H9 (cell line): ENCODE measurements around the gene TCOF1. TPM values are rescaled to one million over a fixed set of nuclear protein-coding genes. Genes with fewer than 3 reads are reported as not detected.

Experiments used
- DNase-seq: peaks from one replicate; pipeline ENCODE4 v3.0.0-alpha.2; 2017
- H2AFZ ChIP-seq: one replicate; pipeline ENCODE4 v1.6.1; 2013; ENCODE audit warnings: mild to moderate bottlenecking, low read length, control low read depth, moderate library complexity
- H2AK5ac ChIP-seq: 2 replicates; pipeline ENCODE4 v1.6.1; 2013; ENCODE audit warnings: low read length, control low read depth, mixed read lengths; ENCODE audit not compliant: insufficient read length
- H2BK120ac ChIP-seq: one replicate; pipeline ENCODE4 v1.6.1; 2013; ENCODE audit warnings: low read depth, mild to moderate bottlenecking, low read length, control low read depth, inconsistent platforms; ENCODE audit not compliant: poor library complexity, severe bottlenecking
- H2BK12ac ChIP-seq: 2 replicates; pipeline ENCODE4 v1.6.1; 2013; ENCODE audit warnings: low read length, control low read depth, mixed read lengths, low read depth; ENCODE audit not compliant: insufficient read length
- H2BK15ac ChIP-seq: 2 replicates; pipeline ENCODE4 v1.6.1; 2013; ENCODE audit warnings: low read depth, low read length, control low read depth
- H2BK20ac ChIP-seq: one replicate; pipeline ENCODE4 v1.6.1; 2013; ENCODE audit warnings: low read depth, mild to moderate bottlenecking, low read length, control low read depth, inconsistent platforms; ENCODE audit not compliant: poor library complexity, severe bottlenecking
- H2BK5ac ChIP-seq: 2 replicates; pipeline ENCODE4 v1.6.1; 2013; ENCODE audit warnings: low read length, control low read depth, mixed read lengths; ENCODE audit not compliant: insufficient read length
- H3K14ac ChIP-seq: 2 replicates; pipeline ENCODE4 v1.6.1; 2013; ENCODE audit warnings: low read length, control low read depth; ENCODE audit not compliant: insufficient read depth
- H3K18ac ChIP-seq: 2 replicates; pipeline ENCODE4 v1.6.1; 2013; ENCODE audit warnings: low read depth, mild to moderate bottlenecking, mixed read lengths, low read length, control low read depth; ENCODE audit not compliant: insufficient read length
- H3K23ac ChIP-seq: 2 replicates; pipeline ENCODE4 v1.6.1; 2013; ENCODE audit warnings: low read length, control low read depth, mixed read lengths, low read depth; ENCODE audit not compliant: insufficient read length
- H3K23me2 ChIP-seq: 2 replicates; pipeline ENCODE4 v1.6.1; 2013; ENCODE audit warnings: low read depth, mild to moderate bottlenecking, mixed read lengths, low read length, control low read depth; ENCODE audit not compliant: insufficient read length, poor library complexity, severe bottlenecking
- H3K27ac ChIP-seq: 2 replicates; pipeline ENCODE4 v1.5.1; 2013; ENCODE audit warnings: low read length, control low read depth, mixed read lengths, low read depth; ENCODE audit not compliant: insufficient read length
- H3K27me3 ChIP-seq: 2 replicates; pipeline ENCODE4 v1.6.1; 2013; ENCODE audit warnings: low read length, control low read depth, inconsistent platforms; ENCODE audit not compliant: insufficient read depth
- H3K4ac ChIP-seq: 2 replicates; pipeline ENCODE4 v1.6.1; 2013; ENCODE audit warnings: low read depth, mild to moderate bottlenecking, control low read depth, inconsistent platforms, low read length, moderate library complexity
- H3K4me1 ChIP-seq: 2 replicates; pipeline ENCODE4 v1.6.1; 2013; ENCODE audit warnings: low read length, control low read depth, inconsistent platforms; ENCODE audit not compliant: insufficient read depth
- H3K4me2 ChIP-seq: 2 replicates; pipeline ENCODE4 v1.6.1; 2013; ENCODE audit warnings: low read length, control low read depth, mixed read lengths; ENCODE audit not compliant: insufficient read length, insufficient read depth
- H3K56ac ChIP-seq: 2 replicates; pipeline ENCODE4 v1.6.1; 2013; ENCODE audit warnings: low read depth, mild to moderate bottlenecking, mixed read lengths, low read length, control low read depth; ENCODE audit not compliant: insufficient read length
- H3K79me1 ChIP-seq: 2 replicates; pipeline ENCODE4 v1.6.1; 2013; ENCODE audit warnings: low read depth, mild to moderate bottlenecking, moderate library complexity, low read length, control low read depth, inconsistent platforms; ENCODE audit not compliant: insufficient read depth, poor library complexity, severe bottlenecking
- H3K79me2 ChIP-seq: 2 replicates; pipeline ENCODE4 v1.6.1; 2013; ENCODE audit warnings: low read length, control low read depth, inconsistent platforms; ENCODE audit not compliant: insufficient read depth
- H3K9ac ChIP-seq: 2 replicates; pipeline ENCODE4 v1.6.1; 2013; ENCODE audit warnings: low read length, control low read depth, mixed read lengths; ENCODE audit not compliant: insufficient read length; ENCODE audit errors: extremely low read depth
- H3K9me3 ChIP-seq: one replicate; pipeline ENCODE4 v1.6.1; 2013; ENCODE audit warnings: low read depth, low read length, inconsistent platforms; ENCODE audit not compliant: control insufficient read depth
- H3T11ph ChIP-seq: one replicate; pipeline ENCODE4 v1.6.1; 2013; ENCODE audit warnings: mild to moderate bottlenecking, low read length, control low read depth, inconsistent platforms
- H4K20me1 ChIP-seq: one replicate; pipeline ENCODE4 v1.6.1; 2013; ENCODE audit not compliant: control insufficient read depth, insufficient read length, insufficient read depth
- H4K5ac ChIP-seq: 2 replicates; pipeline ENCODE4 v1.6.1; 2013; ENCODE audit warnings: low read depth, mild to moderate bottlenecking, mixed read lengths, low read length, control low read depth; ENCODE audit not compliant: insufficient read length
- H4K8ac ChIP-seq: replicated peaks from 2 replicates; pipeline ENCODE4 v1.6.1; 2013; ENCODE audit warnings: low read length, control low read depth, mixed read lengths, low read depth; ENCODE audit not compliant: insufficient read length
- H4K91ac ChIP-seq: 2 replicates; pipeline ENCODE4 v1.6.1; 2013; ENCODE audit warnings: low read depth, mild to moderate bottlenecking, moderate library complexity, mixed read lengths, low read length, control low read depth; ENCODE audit not compliant: insufficient read length
- H3K27ac Mint-ChIP-seq, 3 experiments: 2 replicates in 2 of 3; 3 replicates in 1 of 3; pipeline ENCODE4 v1.8.0; 2020 to 2021; ENCODE audit warnings: mixed read lengths in 3 of 3, mild to moderate bottlenecking in 1 of 3, moderate library complexity in 1 of 3
- H3K27me3 Mint-ChIP-seq: 2 replicates; pipeline ENCODE4 v1.8.0; 2021; ENCODE audit warnings: low read depth, mild to moderate bottlenecking, moderate library complexity, mixed read lengths
- H3K36me3 Mint-ChIP-seq, 3 experiments: 2 replicates in 2 of 3; 3 replicates in 1 of 3; pipeline ENCODE4 v1.8.0; 2020 to 2021; ENCODE audit warnings: low read depth in 3 of 3, mixed read lengths in 3 of 3; ENCODE audit not compliant: insufficient read depth in 1 of 3
- H3K4me1 Mint-ChIP-seq, 2 experiments: 2 replicates each; pipeline ENCODE4 v1.8.0; 2020; ENCODE audit warnings: mixed read lengths in 2 of 2
- H3K4me3 Mint-ChIP-seq, 2 experiments: 2 replicates in 1 of 2; 3 replicates in 1 of 2; pipeline ENCODE4 v1.8.0; 2020 to 2021; ENCODE audit warnings: mild to moderate bottlenecking in 2 of 2, mixed read lengths in 2 of 2, moderate library complexity in 1 of 2
- H3K9me3 Mint-ChIP-seq, 2 experiments: 2 replicates in 1 of 2; 3 replicates in 1 of 2; pipeline ENCODE4 v1.8.0; 2020; ENCODE audit warnings: mild to moderate bottlenecking in 2 of 2, mixed read lengths in 2 of 2, moderate library complexity in 1 of 2
- WGBS: extraction: QIAGEN DNeasy Blood & Tissue Kit; methylation state at CpG from one replicate; pipeline ENCODE4 v1.1.7; 2013; ENCODE audit warnings: missing lambda C conversion rate, low lambda C conversion rate, mixed read lengths; ENCODE audit not compliant: insufficient read length; ENCODE audit errors: extremely low coverage; 5-methylcytosine and 5-hydroxymethylcytosine counted together
- total RNA-seq: library from RNA; stranded (reverse); gene quantifications from 2 replicates; pipeline ENCODE4 v1.2.1, GENCODE V29; 2021
- TF ChIP-seq, protein P1 (sequence below): fragments of 200-600 bp; sonication (generic); conservative IDR thresholded peaks from 3 replicates; pipeline ENCODE4 v1.8.0; 2021; ENCODE audit warnings: antibody characterized with exemption, mild to moderate bottlenecking

Gene TCOF1
- total RNA-seq, 1 experiment from 2014 or later = 128 TPM

DNA sequence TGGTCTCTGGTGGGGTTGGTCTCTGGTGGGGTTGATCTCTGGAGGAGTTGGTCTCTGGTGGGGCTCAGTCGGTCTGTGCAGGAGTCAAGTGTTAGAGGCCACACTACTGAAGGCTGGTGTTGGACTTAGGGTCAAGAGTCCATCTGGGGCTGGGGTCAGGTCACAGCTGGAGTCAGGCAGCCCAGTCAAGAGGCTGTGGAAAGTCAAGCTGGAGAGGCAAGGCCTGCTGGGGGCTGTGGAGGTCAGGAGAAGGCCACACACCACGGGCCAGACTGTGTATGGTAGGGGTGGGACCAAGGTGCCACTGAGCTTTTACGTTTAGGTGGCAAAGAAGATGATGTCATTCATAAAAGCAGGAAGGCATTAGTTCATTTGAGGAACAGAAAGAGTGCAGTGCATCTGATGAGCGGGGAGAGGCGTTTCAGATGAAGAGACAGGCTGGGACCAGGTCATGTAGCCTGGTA lies 71.9 kb downstream of the TCOF1 start:
- Histone ChIP-seq H2BK15ac (no peak overlapping the region), H2BK20ac (no peak overlapping the region), H3K14ac (no peak overlapping the region), H3K18ac (no peak overlapping the region), H3K4me2 (no peak overlapping the region), H2BK12ac (no peak overlapping the region), H3T11ph (no peak overlapping the region), H3K27ac (no peak overlapping the region), H2AK5ac (no peak overlapping the region), H3K4me1 (no peaks in the 10 kb centered on the region), H2BK5ac (no peak overlapping the region), H3K79me2 (no peaks in the 10 kb centered on the region), H2BK120ac (no peak overlapping the region), H3K23me2 (no peaks in the 10 kb centered on the region), H3K23ac (no peak overlapping the region), H4K91ac (no peak overlapping the region), H3K56ac (no peak overlapping the region), H4K20me1 (no peaks in the 10 kb centered on the region), H4K5ac (no peak overlapping the region), H3K79me1 (no peaks in the 10 kb centered on the region), H3K9me3 (no peaks in the 10 kb centered on the region), H4K8ac (no peak overlapping the region), H2AFZ (no peak overlapping the region), H3K4ac (no peak overlapping the region), H3K9ac (no peak overlapping the region), H3K27me3 (no peaks in the 10 kb centered on the region)
- peaks cover 5% of the 10 kb centered on the region for H3K27me3 Mint-ChIP-seq
- TF ChIP-seq, protein P1, sequence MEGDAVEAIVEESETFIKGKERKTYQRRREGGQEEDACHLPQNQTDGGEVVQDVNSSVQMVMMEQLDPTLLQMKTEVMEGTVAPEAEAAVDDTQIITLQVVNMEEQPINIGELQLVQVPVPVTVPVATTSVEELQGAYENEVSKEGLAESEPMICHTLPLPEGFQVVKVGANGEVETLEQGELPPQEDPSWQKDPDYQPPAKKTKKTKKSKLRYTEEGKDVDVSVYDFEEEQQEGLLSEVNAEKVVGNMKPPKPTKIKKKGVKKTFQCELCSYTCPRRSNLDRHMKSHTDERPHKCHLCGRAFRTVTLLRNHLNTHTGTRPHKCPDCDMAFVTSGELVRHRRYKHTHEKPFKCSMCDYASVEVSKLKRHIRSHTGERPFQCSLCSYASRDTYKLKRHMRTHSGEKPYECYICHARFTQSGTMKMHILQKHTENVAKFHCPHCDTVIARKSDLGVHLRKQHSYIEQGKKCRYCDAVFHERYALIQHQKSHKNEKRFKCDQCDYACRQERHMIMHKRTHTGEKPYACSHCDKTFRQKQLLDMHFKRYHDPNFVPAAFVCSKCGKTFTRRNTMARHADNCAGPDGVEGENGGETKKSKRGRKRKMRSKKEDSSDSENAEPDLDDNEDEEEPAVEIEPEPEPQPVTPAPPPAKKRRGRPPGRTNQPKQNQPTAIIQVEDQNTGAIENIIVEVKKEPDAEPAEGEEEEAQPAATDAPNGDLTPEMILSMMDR = no peak
- H3K27ac Mint-ChIP-seq = no peak overlapping the region
- no CpG with 5 or more reads among the region's 5 CpGs for WGBS
- DNase-seq = no peak
- H3K9me3 Mint-ChIP-seq = no peaks in the 10 kb centered on the region
- no peaks in the 10 kb centered on the region for H3K4me1 Mint-ChIP-seq
- no peaks in the 10 kb centered on the region; a peak in 1 of 7 replicates for H3K36me3 Mint-ChIP-seq
- H3K4me3 Mint-ChIP-seq = no peak overlapping the region; a peak in 1 of 5 replicates
